H9 (cell line): ENCODE results near the gene RAX2. TPM values are rescaled to one million over a fixed set of nuclear protein-coding genes. Genes with fewer than 3 reads are reported as not detected.

Source experiments
- DNase-seq: peaks from one replicate; pipeline ENCODE4 v3.0.0-alpha.2; 2017
- H2AFZ ChIP-seq: one replicate; pipeline ENCODE4 v1.6.1; 2013; ENCODE audit warnings: mild to moderate bottlenecking, low read length, control low read depth, moderate library complexity
- H2AK5ac ChIP-seq: 2 replicates; pipeline ENCODE4 v1.6.1; 2013; ENCODE audit warnings: low read length, control low read depth, mixed read lengths; ENCODE audit not compliant: insufficient read length
- H2BK120ac ChIP-seq: one replicate; pipeline ENCODE4 v1.6.1; 2013; ENCODE audit warnings: low read depth, mild to moderate bottlenecking, low read length, control low read depth, inconsistent platforms; ENCODE audit not compliant: poor library complexity, severe bottlenecking
- H2BK12ac ChIP-seq: 2 replicates; pipeline ENCODE4 v1.6.1; 2013; ENCODE audit warnings: low read length, control low read depth, mixed read lengths, low read depth; ENCODE audit not compliant: insufficient read length
- H2BK15ac ChIP-seq: 2 replicates; pipeline ENCODE4 v1.6.1; 2013; ENCODE audit warnings: low read depth, low read length, control low read depth
- H2BK20ac ChIP-seq: one replicate; pipeline ENCODE4 v1.6.1; 2013; ENCODE audit warnings: low read depth, mild to moderate bottlenecking, low read length, control low read depth, inconsistent platforms; ENCODE audit not compliant: poor library complexity, severe bottlenecking
- H2BK5ac ChIP-seq: 2 replicates; pipeline ENCODE4 v1.6.1; 2013; ENCODE audit warnings: low read length, control low read depth, mixed read lengths; ENCODE audit not compliant: insufficient read length
- H3K14ac ChIP-seq: 2 replicates; pipeline ENCODE4 v1.6.1; 2013; ENCODE audit warnings: low read length, control low read depth; ENCODE audit not compliant: insufficient read depth
- H3K18ac ChIP-seq: 2 replicates; pipeline ENCODE4 v1.6.1; 2013; ENCODE audit warnings: low read depth, mild to moderate bottlenecking, mixed read lengths, low read length, control low read depth; ENCODE audit not compliant: insufficient read length
- H3K23ac ChIP-seq: 2 replicates; pipeline ENCODE4 v1.6.1; 2013; ENCODE audit warnings: low read length, control low read depth, mixed read lengths, low read depth; ENCODE audit not compliant: insufficient read length
- H3K23me2 ChIP-seq: 2 replicates; pipeline ENCODE4 v1.6.1; 2013; ENCODE audit warnings: low read depth, mild to moderate bottlenecking, mixed read lengths, low read length, control low read depth; ENCODE audit not compliant: insufficient read length, poor library complexity, severe bottlenecking
- H3K27ac ChIP-seq: 2 replicates; pipeline ENCODE4 v1.5.1; 2013; ENCODE audit warnings: low read length, control low read depth, mixed read lengths, low read depth; ENCODE audit not compliant: insufficient read length
- H3K27me3 ChIP-seq: 2 replicates; pipeline ENCODE4 v1.6.1; 2013; ENCODE audit warnings: low read length, control low read depth, inconsistent platforms; ENCODE audit not compliant: insufficient read depth
- H3K4ac ChIP-seq: 2 replicates; pipeline ENCODE4 v1.6.1; 2013; ENCODE audit warnings: low read depth, mild to moderate bottlenecking, control low read depth, inconsistent platforms, low read length, moderate library complexity
- H3K4me1 ChIP-seq: 2 replicates; pipeline ENCODE4 v1.6.1; 2013; ENCODE audit warnings: low read length, control low read depth, inconsistent platforms; ENCODE audit not compliant: insufficient read depth
- H3K4me2 ChIP-seq: 2 replicates; pipeline ENCODE4 v1.6.1; 2013; ENCODE audit warnings: low read length, control low read depth, mixed read lengths; ENCODE audit not compliant: insufficient read length, insufficient read depth
- H3K56ac ChIP-seq: 2 replicates; pipeline ENCODE4 v1.6.1; 2013; ENCODE audit warnings: low read depth, mild to moderate bottlenecking, mixed read lengths, low read length, control low read depth; ENCODE audit not compliant: insufficient read length
- H3K79me1 ChIP-seq: 2 replicates; pipeline ENCODE4 v1.6.1; 2013; ENCODE audit warnings: low read depth, mild to moderate bottlenecking, moderate library complexity, low read length, control low read depth, inconsistent platforms; ENCODE audit not compliant: insufficient read depth, poor library complexity, severe bottlenecking
- H3K79me2 ChIP-seq: 2 replicates; pipeline ENCODE4 v1.6.1; 2013; ENCODE audit warnings: low read length, control low read depth, inconsistent platforms; ENCODE audit not compliant: insufficient read depth
- H3K9ac ChIP-seq: 2 replicates; pipeline ENCODE4 v1.6.1; 2013; ENCODE audit warnings: low read length, control low read depth, mixed read lengths; ENCODE audit not compliant: insufficient read length; ENCODE audit errors: extremely low read depth
- H3K9me3 ChIP-seq: one replicate; pipeline ENCODE4 v1.6.1; 2013; ENCODE audit warnings: low read depth, low read length, inconsistent platforms; ENCODE audit not compliant: control insufficient read depth
- H3T11ph ChIP-seq: one replicate; pipeline ENCODE4 v1.6.1; 2013; ENCODE audit warnings: mild to moderate bottlenecking, low read length, control low read depth, inconsistent platforms
- H4K20me1 ChIP-seq: one replicate; pipeline ENCODE4 v1.6.1; 2013; ENCODE audit not compliant: control insufficient read depth, insufficient read length, insufficient read depth
- H4K5ac ChIP-seq: 2 replicates; pipeline ENCODE4 v1.6.1; 2013; ENCODE audit warnings: low read depth, mild to moderate bottlenecking, mixed read lengths, low read length, control low read depth; ENCODE audit not compliant: insufficient read length
- H4K8ac ChIP-seq: replicated peaks from 2 replicates; pipeline ENCODE4 v1.6.1; 2013; ENCODE audit warnings: low read length, control low read depth, mixed read lengths, low read depth; ENCODE audit not compliant: insufficient read length
- H4K91ac ChIP-seq: 2 replicates; pipeline ENCODE4 v1.6.1; 2013; ENCODE audit warnings: low read depth, mild to moderate bottlenecking, moderate library complexity, mixed read lengths, low read length, control low read depth; ENCODE audit not compliant: insufficient read length
- H3K27ac Mint-ChIP-seq, 3 experiments: 2 replicates in 2 of 3; 3 replicates in 1 of 3; pipeline ENCODE4 v1.8.0; 2020 to 2021; ENCODE audit warnings: mixed read lengths in 3 of 3, mild to moderate bottlenecking in 1 of 3, moderate library complexity in 1 of 3
- H3K27me3 Mint-ChIP-seq: 2 replicates; pipeline ENCODE4 v1.8.0; 2021; ENCODE audit warnings: low read depth, mild to moderate bottlenecking, moderate library complexity, mixed read lengths
- H3K36me3 Mint-ChIP-seq, 3 experiments: 2 replicates in 2 of 3; 3 replicates in 1 of 3; pipeline ENCODE4 v1.8.0; 2020 to 2021; ENCODE audit warnings: low read depth in 3 of 3, mixed read lengths in 3 of 3; ENCODE audit not compliant: insufficient read depth in 1 of 3
- H3K4me1 Mint-ChIP-seq, 2 experiments: 2 replicates each; pipeline ENCODE4 v1.8.0; 2020; ENCODE audit warnings: mixed read lengths in 2 of 2
- H3K4me3 Mint-ChIP-seq, 2 experiments: 2 replicates in 1 of 2; 3 replicates in 1 of 2; pipeline ENCODE4 v1.8.0; 2020 to 2021; ENCODE audit warnings: mild to moderate bottlenecking in 2 of 2, mixed read lengths in 2 of 2, moderate library complexity in 1 of 2
- H3K9me3 Mint-ChIP-seq, 2 experiments: 2 replicates in 1 of 2; 3 replicates in 1 of 2; pipeline ENCODE4 v1.8.0; 2020; ENCODE audit warnings: mild to moderate bottlenecking in 2 of 2, mixed read lengths in 2 of 2, moderate library complexity in 1 of 2
- WGBS: extraction: QIAGEN DNeasy Blood & Tissue Kit; methylation state at CpG from one replicate; pipeline ENCODE4 v1.1.7; 2013; ENCODE audit warnings: missing lambda C conversion rate, low lambda C conversion rate, mixed read lengths; ENCODE audit not compliant: insufficient read length; ENCODE audit errors: extremely low coverage; 5-methylcytosine and 5-hydroxymethylcytosine counted together
- total RNA-seq: library from RNA; stranded (reverse); gene quantifications from 2 replicates; pipeline ENCODE4 v1.2.1, GENCODE V29; 2021
- TF ChIP-seq, protein P1 (sequence below): fragments of 200-600 bp; sonication (generic); conservative IDR thresholded peaks from 3 replicates; pipeline ENCODE4 v1.8.0; 2021; ENCODE audit warnings: antibody characterized with exemption, mild to moderate bottlenecking

The RAX2 gene
- total RNA-seq, 1 experiment from 2014 or later, result not detected

GRCh38 chr19:3784607-3785450, 12.8 kb upstream of the RAX2 start:
- H3K27ac ChIP-seq, result no peak overlapping the region
- H3K56ac ChIP-seq, result no peak overlapping the region
- H2BK5ac ChIP-seq, result no peak overlapping the region
- no peak overlapping the region for H3T11ph ChIP-seq
- no peak overlapping the region for H3K4ac ChIP-seq
- H3K4me1 ChIP-seq, result no peaks in the 10 kb centered on the region
- no CpG with 5 or more reads among the region's 25 CpGs for WGBS
- no peaks in the 10 kb centered on the region for H4K20me1 ChIP-seq
- Mint-ChIP-seq H3K4me3 (peak overlapping the region; percentile 64 to 83), H3K27ac (no peak overlapping the region; a peak in 1 of 7 replicates), H3K36me3 (peaks cover 21 to 24% (median 21%) of the 10 kb centered on the region in 3 experiments), H3K9me3 (peaks cover 21 to 23% of the 10 kb centered on the region in 2 experiments), H3K4me1 (peaks cover 5 to 8% of the 10 kb centered on the region in 2 experiments), H3K27me3 (peaks cover 64% of the 10 kb centered on the region)
- no peak overlapping the region for H3K9ac ChIP-seq
- H4K5ac ChIP-seq, result no peak overlapping the region
- no peak overlapping the region for H2BK12ac ChIP-seq
- H3K23me2 ChIP-seq, result no peaks in the 10 kb centered on the region
- peak; percentile 27 for DNase-seq
- H3K79me1 ChIP-seq, result no peaks in the 10 kb centered on the region
- H3K79me2 ChIP-seq, result no peaks in the 10 kb centered on the region
- no peak overlapping the region for H3K23ac ChIP-seq
- no peak overlapping the region for H2BK15ac ChIP-seq
- peak overlapping the region; percentile 54 for H3K4me2 ChIP-seq
- peaks cover 19% of the 10 kb centered on the region for H3K9me3 ChIP-seq
- H2AFZ ChIP-seq, result no peak overlapping the region
- TF ChIP-seq, protein P1, sequence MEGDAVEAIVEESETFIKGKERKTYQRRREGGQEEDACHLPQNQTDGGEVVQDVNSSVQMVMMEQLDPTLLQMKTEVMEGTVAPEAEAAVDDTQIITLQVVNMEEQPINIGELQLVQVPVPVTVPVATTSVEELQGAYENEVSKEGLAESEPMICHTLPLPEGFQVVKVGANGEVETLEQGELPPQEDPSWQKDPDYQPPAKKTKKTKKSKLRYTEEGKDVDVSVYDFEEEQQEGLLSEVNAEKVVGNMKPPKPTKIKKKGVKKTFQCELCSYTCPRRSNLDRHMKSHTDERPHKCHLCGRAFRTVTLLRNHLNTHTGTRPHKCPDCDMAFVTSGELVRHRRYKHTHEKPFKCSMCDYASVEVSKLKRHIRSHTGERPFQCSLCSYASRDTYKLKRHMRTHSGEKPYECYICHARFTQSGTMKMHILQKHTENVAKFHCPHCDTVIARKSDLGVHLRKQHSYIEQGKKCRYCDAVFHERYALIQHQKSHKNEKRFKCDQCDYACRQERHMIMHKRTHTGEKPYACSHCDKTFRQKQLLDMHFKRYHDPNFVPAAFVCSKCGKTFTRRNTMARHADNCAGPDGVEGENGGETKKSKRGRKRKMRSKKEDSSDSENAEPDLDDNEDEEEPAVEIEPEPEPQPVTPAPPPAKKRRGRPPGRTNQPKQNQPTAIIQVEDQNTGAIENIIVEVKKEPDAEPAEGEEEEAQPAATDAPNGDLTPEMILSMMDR, result no peak
- H2BK20ac ChIP-seq, result no peak overlapping the region
- no peak overlapping the region for H2AK5ac ChIP-seq
- no peak overlapping the region for H4K8ac ChIP-seq
- no peak overlapping the region for H3K18ac ChIP-seq
- H4K91ac ChIP-seq, result no peak overlapping the region
- H2BK120ac ChIP-seq, result no peak overlapping the region
- peaks cover 2% of the 10 kb centered on the region; the same call in 1 of the 2 replicates for H3K27me3 ChIP-seq
- H3K14ac ChIP-seq, result no peak overlapping the region; the same call in 1 of the 2 replicates
